ENCODE data around the gene CACNA1C.

Gene CACNA1C

GRCh38 chr12:2520722-2521246, 468.0 kb downstream of the CACNA1C start:
- no peak for DNase-seq (ENCODE audit: low spot score)

- no peak for DNase-seq (ENCODE audit: low spot score)
These were observed 470.5 kb downstream of the CACNA1C start for GRCh38 chr12:2523317-2523716.

GRCh38 chr12:2523844-2524243, 471.1 kb downstream of the CACNA1C start:
- no peak for DNase-seq (ENCODE audit: low spot score)

GRCh38 chr12:2526371-2526770, 473.6 kb downstream of the CACNA1C start:
- DNase-seq (ENCODE audit: low spot score): no peak

- no peak for DNase-seq (ENCODE audit: low spot score)
These were observed 475.2 kb downstream of the CACNA1C start for GRCh38 chr12:2528001-2528400.

GRCh38 chr12:2529807-2530206, 477.0 kb downstream of the CACNA1C start:
- DNase-seq (ENCODE audit: low spot score): no peak

- no peak for DNase-seq (ENCODE audit: low spot score)
These were observed 478.6 kb downstream of the CACNA1C start for GRCh38 chr12:2531371-2531770.

- DNase-seq (ENCODE audit: low spot score): no peak
These were observed 480.2 kb downstream of the CACNA1C start for GRCh38 chr12:2533036-2533435.

GRCh38 chr12:2535583-2536204, 482.9 kb downstream of the CACNA1C start:
- no peak for DNase-seq (ENCODE audit: low spot score)

GRCh38 chr12:2536724-2537123, 483.9 kb downstream of the CACNA1C start:
- DNase-seq (ENCODE audit: low spot score): no peak

GRCh38 chr12:2537868-2538541, 485.2 kb downstream of the CACNA1C start:
- DNase-seq (ENCODE audit: low spot score): no peak

- DNase-seq (ENCODE audit: low spot score): no peak
These were observed 487.2 kb downstream of the CACNA1C start for GRCh38 chr12:2539938-2540337.

GRCh38 chr12:2540535-2540941, 487.8 kb downstream of the CACNA1C start:
- no peak for DNase-seq (ENCODE audit: low spot score)

GRCh38 chr12:2541631-2542204, 488.9 kb downstream of the CACNA1C start:
- no peak for DNase-seq (ENCODE audit: low spot score)

GRCh38 chr12:2543801-2544200, 491.0 kb downstream of the CACNA1C start:
- DNase-seq (ENCODE audit: low spot score): no peak

GRCh38 chr12:2544230-2544629, 491.4 kb downstream of the CACNA1C start:
- DNase-seq (ENCODE audit: low spot score): no peak

GRCh38 chr12:2547273-2548044, 494.7 kb downstream of the CACNA1C start:
- peak; percentile 30 for DNase-seq (ENCODE audit: low spot score)

GRCh38 chr12:2548081-2548480, 495.3 kb downstream of the CACNA1C start:
- DNase-seq (ENCODE audit: low spot score): no peak

GRCh38 chr12:2550561-2551411, 498.0 kb downstream of the CACNA1C start:
- DNase-seq (ENCODE audit: low spot score): no peak

- DNase-seq (ENCODE audit: low spot score): no peak
These were observed 498.7 kb downstream of the CACNA1C start for GRCh38 chr12:2551412-2551900.

GRCh38 chr12:2552000-2552756, 499.4 kb downstream of the CACNA1C start:
- DNase-seq (ENCODE audit: low spot score): no peak

Data from globus pallidus (tissue), 1 donor.